Stimulated activated CD4-positive, alpha-beta T cell treated with anti-CD3 and anti-CD28 coated beads, Interleukin-4, amount 100 ng/mL, for 1 hour (primary cell): ENCODE results near the gene DTX2.
A peak's percentile ranks its signal among the peaks of the same experiment; 100 is the strongest.
"Not testable (repeated sequence)": the region's sequence is repeated elsewhere in the genome, so short reads cannot be mapped to it uniquely, and the experiment has no call there.

Source experiments
- DNase-seq: peaks from one replicate; pipeline ENCODE4 v3.0.0-alpha.2; 2020

DTX2 gene

GRCh38 chr7:76461464-76462101 is at the start of gene DTX2:
DTX2 (plus strand) TSS chr7:76461709; CDS start chr7:76480510, 18,801 bp downstream.
- DNase-seq: peak; percentile 33

- no peak for DNase-seq
These were observed 49.3 kb upstream of the DTX2 start for GRCh38 chr7:76412249-76412648.

GRCh38 chr7:76417654-76418310 is 43.7 kb upstream of the DTX2 start:
- not testable (repeated sequence) for DNase-seq

DNA sequence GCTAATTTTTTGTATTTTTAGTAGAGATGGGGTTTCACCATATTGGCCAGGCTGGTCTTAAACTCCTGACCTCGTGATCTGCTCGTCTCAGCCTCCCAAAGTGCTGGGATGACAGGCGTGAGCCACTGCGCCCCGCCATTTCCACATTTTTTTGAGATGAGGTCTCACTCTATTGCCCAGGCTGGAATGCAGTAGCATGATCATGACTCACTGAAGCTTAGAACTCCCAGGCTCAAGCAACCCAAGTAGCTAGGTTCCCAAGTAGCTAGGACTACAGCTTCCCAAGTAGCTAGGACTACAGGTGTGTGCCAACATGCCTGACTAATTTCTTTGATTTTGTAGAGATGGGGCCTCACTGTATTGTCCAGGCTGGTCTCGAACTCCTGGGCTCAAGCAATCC is 40.4 kb upstream of the DTX2 start:
- not testable (repeated sequence) for DNase-seq

- no peak for DNase-seq
These were observed 37.7 kb upstream of the DTX2 start for GRCh38 chr7:76423666-76424412.

GRCh38 chr7:76424413-76425111 is 36.9 kb upstream of the DTX2 start, which contains the start of gene ZP3:
ZP3 (plus strand) TSS chr7:76424950; CDS start chr7:76424965, 15 bp downstream.
- no peak for DNase-seq

DNA sequence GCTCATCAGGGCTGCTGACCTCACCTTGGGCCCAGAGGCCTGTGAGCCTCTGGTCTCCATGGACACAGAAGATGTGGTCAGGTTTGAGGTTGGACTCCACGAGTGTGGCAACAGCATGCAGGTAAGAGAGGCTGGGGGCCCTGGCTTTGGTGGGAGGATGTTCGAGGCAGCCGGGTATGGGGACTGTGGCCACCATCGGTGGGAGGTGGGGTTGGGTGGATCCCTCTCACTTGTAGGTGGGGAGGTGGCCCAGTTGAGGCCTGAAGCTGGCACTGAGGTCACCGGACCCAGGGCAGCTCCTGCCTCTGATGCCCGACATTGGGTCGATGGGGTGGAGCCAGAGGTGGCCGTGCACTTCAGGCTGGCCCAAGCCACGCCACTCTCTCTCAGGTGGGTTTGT is 36.4 kb upstream of the DTX2 start:
- DNase-seq: no peak

DNA sequence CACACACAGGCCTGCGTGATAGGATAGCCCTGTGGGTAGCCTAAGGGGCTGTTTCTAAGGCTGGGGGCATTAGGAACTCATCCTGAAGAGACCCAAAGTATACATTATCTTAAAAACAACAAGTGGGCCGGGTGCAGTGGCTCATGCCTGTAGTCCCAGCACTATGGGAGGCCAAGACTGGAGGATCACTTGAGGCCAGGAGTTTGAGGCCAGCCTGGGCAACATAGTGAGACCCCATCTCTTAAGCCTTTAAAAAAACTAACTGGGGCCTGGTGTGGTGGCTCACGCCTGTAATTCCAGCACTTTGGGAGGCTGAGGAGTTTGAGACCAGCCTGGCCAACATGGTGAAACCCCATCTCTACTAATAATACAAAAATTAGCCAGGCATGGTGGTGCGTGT is 36.0 kb upstream of the DTX2 start:
- not testable (repeated sequence) for DNase-seq

DNA sequence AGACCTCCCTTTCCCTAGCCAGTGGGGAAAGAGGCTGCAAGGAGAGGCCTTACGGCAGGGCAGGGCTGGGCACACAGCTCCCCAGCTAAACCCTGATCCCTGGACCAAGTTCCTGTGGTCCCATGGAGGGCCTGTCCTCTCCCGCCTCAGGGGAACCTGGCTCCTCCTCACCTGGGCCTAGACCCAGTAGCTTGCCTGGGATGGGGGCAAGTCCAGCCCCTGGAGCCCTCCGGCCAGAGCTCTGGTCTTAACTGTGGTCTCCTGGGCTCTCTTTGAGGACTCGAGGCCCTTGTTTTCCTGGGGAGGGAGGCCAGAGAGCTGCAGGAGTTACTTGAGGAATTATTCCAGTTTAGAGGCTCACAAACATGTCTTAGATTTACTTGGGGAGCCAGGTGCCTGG is 35.3 kb upstream of the DTX2 start:
- no peak for DNase-seq

DNA sequence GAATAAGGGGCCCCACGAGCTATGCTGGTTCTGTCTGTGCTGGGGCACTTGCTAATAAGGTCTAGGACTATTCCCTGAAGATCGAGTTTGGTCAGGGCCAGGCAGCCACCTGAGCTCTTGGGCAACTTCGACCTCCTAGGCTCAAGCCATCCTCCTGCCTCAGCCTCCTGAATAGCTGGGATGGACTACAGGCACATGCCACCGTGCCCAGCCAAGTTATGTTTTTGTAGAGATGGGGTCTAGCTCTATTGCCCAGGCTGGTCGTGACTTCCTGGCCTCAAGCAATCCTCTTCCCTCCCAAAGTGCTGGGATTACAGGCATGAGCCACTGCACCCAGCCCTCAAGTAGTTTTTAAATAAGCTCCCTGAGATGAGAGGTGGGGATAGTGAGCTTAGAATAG is 33.9 kb upstream of the DTX2 start:
- DNase-seq: no peak

GRCh38 chr7:76428149-76428823 is 33.2 kb upstream of the DTX2 start:
- no peak for DNase-seq

DNA sequence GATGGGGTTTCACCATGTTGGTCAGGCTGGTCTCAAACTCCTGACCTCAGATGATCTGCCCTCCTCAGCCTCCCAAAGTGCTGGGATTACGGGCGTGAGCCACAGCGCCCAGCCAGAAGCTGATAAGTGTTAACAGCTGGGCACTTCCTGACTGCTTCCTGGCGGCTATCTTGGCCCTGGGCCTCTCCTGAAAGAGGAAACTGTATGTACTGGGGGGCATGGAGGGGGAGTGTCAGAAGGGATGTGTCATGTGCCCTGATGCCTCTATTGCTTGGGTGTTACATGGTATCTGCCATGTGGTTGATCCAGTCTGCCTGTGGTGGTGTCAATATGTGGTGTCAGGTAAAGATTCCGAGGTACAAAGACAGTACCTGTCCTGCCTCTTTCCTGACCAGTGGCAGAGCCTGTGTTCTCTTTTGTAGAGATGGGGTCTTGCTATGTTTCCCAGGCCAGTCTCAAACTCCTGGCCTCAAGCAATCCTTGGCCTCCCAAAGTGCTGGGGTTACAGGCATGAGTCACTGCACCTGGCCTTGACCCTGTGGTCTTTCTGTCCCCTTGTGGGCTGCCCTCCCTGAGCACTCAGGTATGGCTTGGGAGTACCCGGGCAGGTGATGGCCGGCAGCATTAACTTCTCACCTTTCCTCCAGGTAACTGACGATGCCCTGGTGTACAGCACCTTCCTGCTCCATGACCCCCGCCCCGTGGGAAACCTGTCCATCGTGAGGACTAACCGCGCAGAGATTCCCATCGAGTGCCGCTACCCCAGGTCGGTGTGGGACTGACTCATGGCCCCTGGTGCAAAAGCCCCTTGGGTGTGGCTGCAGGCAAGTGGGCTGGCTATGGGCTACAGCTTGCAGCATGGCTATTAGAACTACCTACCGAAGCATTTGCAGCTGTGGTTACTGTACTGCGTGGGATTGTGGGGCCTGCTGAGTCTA is 32.4 kb upstream of the DTX2 start:
- no peak for DNase-seq

- no peak for DNase-seq
These were observed 31.3 kb upstream of the DTX2 start for GRCh38 chr7:76430211-76430610.

- no peak for DNase-seq
These were observed 30.7 kb upstream of the DTX2 start for GRCh38 chr7:76430836-76431235.

DNA sequence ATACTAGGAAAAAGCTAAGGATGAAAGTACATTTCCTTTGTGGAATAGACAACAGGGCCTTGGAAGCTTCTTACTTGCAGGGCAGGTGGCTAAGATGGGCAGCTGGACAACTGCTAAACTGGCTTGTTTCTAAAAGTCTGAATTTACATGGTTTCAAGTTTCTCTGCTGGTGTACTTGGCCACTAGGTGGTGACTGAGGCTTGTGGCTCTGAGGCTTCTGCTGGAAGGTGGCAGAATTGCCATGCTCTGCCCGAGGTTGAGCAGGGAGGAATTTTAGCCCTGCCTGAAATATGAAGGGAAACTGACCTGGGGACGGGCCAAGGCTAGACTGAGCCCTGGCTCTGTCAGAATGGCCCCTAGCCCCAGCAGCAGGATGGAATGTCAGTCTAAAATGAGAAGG is 23.6 kb upstream of the DTX2 start:
- peak; percentile 54 for DNase-seq

DNA sequence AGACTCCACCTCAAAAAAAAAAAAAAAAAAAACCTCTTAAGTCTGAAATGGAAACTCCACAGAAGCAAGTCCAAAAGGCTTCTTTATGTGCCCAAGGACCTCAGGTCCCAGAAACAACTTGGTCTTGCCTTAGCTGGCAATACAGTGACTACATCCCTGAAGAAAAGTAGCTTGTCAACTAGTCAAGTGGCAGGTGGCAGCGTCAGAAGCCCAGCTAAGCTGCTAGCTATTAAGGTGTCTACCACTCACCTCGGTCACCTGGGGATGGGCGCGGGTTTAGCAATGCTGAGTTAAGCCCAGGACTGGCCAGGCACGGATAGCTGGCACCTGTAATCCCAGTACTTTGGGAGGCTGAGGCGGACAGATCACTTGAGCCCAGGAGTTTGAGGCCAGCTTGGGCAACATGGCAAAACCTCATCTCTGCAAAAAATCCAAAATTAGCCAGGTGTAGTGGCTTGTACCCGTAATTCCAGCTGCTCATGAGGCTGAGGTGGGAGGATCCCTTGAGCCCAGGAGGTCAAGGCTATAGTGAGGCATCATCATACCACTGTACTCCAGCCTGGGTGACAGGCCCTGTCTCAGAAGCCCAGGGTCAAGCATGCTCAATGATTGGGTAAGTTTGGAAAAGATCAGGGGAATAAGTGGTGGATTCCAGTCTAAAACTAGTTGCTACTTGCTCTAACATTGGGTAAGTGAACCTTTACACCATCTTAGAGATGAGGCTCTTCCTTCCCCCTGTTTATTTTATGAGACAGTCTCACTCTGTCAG is 22.2 kb upstream of the DTX2 start:
- DNase-seq: not testable (repeated sequence)

- not testable (repeated sequence) for DNase-seq
These were observed 21.1 kb upstream of the DTX2 start for GRCh38 chr7:76440404-76440803.

- not testable (repeated sequence) for DNase-seq
These were observed 19.7 kb upstream of the DTX2 start for GRCh38 chr7:76441792-76442191.

DNA sequence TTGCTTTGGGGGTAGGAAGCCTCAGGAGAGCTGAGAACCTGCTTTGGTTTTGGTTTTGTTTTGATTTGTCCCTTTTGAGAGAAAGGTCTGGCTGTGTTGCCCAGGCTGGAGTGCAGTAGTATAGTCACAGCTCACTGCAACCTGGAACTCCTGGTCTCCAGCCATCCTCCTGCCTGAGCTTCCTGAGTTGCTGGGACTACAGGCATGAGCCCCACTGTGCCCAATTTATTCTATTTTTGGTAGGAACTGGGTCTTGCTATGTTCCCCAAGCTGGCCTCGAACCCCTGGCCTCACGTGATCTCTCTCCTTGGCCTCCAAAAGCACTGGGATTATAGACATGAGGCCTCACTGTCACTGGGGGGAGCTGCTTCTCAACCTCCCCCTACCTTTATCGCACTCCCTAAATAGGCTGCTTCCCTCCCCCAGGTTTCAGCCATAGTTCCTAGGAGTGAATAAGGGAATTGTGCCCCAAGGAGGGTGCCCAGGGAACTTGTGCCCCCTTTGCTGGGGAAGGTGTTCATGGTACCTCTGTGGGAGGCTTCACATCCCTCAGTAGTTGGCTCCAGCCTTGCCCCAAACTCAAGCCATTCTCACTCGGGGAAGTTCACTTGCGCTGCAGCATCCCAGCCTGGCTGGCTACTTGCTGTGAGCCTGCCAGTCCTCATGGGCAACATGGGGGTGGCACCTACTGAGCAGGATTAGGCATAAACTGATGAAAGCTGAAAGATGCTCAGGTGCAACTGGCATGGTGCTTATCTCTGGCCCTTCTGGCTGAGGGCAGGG is 18.7 kb upstream of the DTX2 start:
- DNase-seq: not testable (repeated sequence)

- DNase-seq: not testable (repeated sequence)
These were observed 17.7 kb upstream of the DTX2 start for GRCh38 chr7:76443846-76444245.
